HepG2 (cell line): ENCODE measurements around the gene PPP1R1A. TPM values are rescaled to one million over a fixed set of nuclear protein-coding genes. Genes with fewer than 3 reads are reported as not detected.

Experiments used
- ATAC-seq: fragments of 200-7000 bp; cut with Tn5 transposase; 3 replicates; pipeline ENCODE4 v1.9.1; 2020; ENCODE audit warnings: mild to moderate bottlenecking, moderate library complexity
- BruUV-seq: library from RNA; stranded (reverse); fragments of 400-500 nt; replicated peaks from 2 replicates; lab custom pipeline; 2021; lab: Mats Ljungman, UMichigan
- CTCF ChIA-PET: fragments of 300-600 bp; formaldehyde crosslinking; extraction: SDS; loops from one replicate; lab custom pipeline; 2021; ENCODE audit warnings: low total read pairs, inconsistent platforms, low intra/inter-chr PET ratio; lab: Yijun Ruan, JAX
- POLR2A ChIA-PET: fragments of 350-600 bp; sonication (Branson Sonifier 250); formaldehyde crosslinking; loops from one replicate; lab custom pipeline; 2020; ENCODE audit warnings: antibody characterized with exemption, inconsistent platforms; lab: Yijun Ruan, JAX
- DNase-seq: peaks from one replicate; pipeline ENCODE4 v3.0.0-alpha.2; 2015; ENCODE audit warnings: low spot score
- FAIRE-seq: peaks from 3 replicates; lab custom pipeline; 2011; peaks lifted over from hg19 to GRCh38; lab: Jason Lieb, UNC
- H2AFZ ChIP-seq: one replicate; pipeline ENCODE4 v1.6.1; 2011; ENCODE audit warnings: low read length, inconsistent platforms
- H3K27ac ChIP-seq: fragments of 300-600 bp; 3 replicates; pipeline ENCODE4 v1.8.0; 2011; ENCODE audit warnings: mixed run types, mild to moderate bottlenecking, mixed read lengths, low read length, inconsistent platforms; ENCODE audit not compliant: insufficient read depth; ENCODE audit errors: extremely low read length
- H3K27me3 ChIP-seq, 2 experiments: fragments of 200-600 bp in 1 of 2; 2 replicates in 1 of 2; 3 replicates in 1 of 2; pipeline versions ENCODE4 v1.6.0 to v1.8.0; 2011; ENCODE audit warnings: low read length in 2 of 2, mild to moderate bottlenecking in 2 of 2, moderate library complexity in 2 of 2, inconsistent platforms in 1 of 2; ENCODE audit not compliant: insufficient read depth in 2 of 2, control insufficient read depth in 1 of 2
- H3K36me3 ChIP-seq, 2 experiments: fragments of 200-600 bp in 1 of 2; replicated peaks in 1 of 2; 2 replicates in 1 of 2; 3 replicates in 1 of 2; pipeline versions ENCODE4 v1.5.1 to v1.8.0; 2011; ENCODE audit warnings: low read length in 2 of 2, inconsistent platforms in 1 of 2; ENCODE audit not compliant: insufficient read depth in 2 of 2, control insufficient read depth in 1 of 2
- H3K4me1 ChIP-seq: 2 replicates; pipeline ENCODE4 v1.5.1; 2012; ENCODE audit warnings: low read length, inconsistent platforms; ENCODE audit not compliant: insufficient read depth
- H3K4me2 ChIP-seq: 2 replicates; pipeline ENCODE4 v1.6.0; 2011; ENCODE audit warnings: low read depth, low read length, inconsistent platforms
- H3K4me3 ChIP-seq, 3 experiments: fragments of 200-600 bp in 1 of 3; sonication (generic), shearing (Covaris generic) in 1 of 3; replicated peaks in 1 of 3; 2 replicates each; pipeline ENCODE4 v1.5.1; 2011 to 2016; ENCODE audit warnings: low read length in 3 of 3, inconsistent platforms in 2 of 3, low read depth in 2 of 3, mild to moderate bottlenecking in 2 of 3, control low read depth in 1 of 3, mixed read lengths in 1 of 3; ENCODE audit not compliant: insufficient read depth in 1 of 3
- H3K79me2 ChIP-seq: one replicate; pipeline ENCODE4 v1.6.1; 2011; ENCODE audit warnings: low read length, inconsistent platforms; ENCODE audit not compliant: insufficient read depth
- H3K9ac ChIP-seq: 2 replicates; pipeline ENCODE4 v1.6.0; 2011; ENCODE audit warnings: mild to moderate bottlenecking, low read depth, low read length, inconsistent platforms; ENCODE audit not compliant: insufficient read depth
- H3K9me3 ChIP-seq: 2 replicates; pipeline ENCODE4 v1.5.1; 2012; ENCODE audit warnings: mild to moderate bottlenecking, low read length
- H4K20me1 ChIP-seq: 2 replicates; pipeline ENCODE4 v1.6.0; 2011; ENCODE audit warnings: inconsistent platforms, mild to moderate bottlenecking, low read length, moderate library complexity; ENCODE audit not compliant: insufficient read depth
- ATAD3A ChIP-seq: sonication (generic); formaldehyde crosslinking; IDR thresholded peaks from 2 replicates; pipeline ENCODE4 v1.4.0; 2020; ENCODE audit warnings: missing genetic modification reagents
- GFI1 ChIP-seq: sonication (generic); formaldehyde crosslinking; IDR thresholded peaks from 2 replicates; pipeline ENCODE4 v1.5.0; 2020; ENCODE audit warnings: missing genetic modification reagents, mild to moderate bottlenecking, borderline replicate concordance
- NPAS2 ChIP-seq: sonication (generic); formaldehyde crosslinking; IDR thresholded peaks from 2 replicates; pipeline ENCODE4 v1.8.0; 2022; ENCODE audit warnings: mild to moderate bottlenecking, missing genetic modification reagents, borderline replicate concordance
- SPEN ChIP-seq: sonication (generic); formaldehyde crosslinking; IDR thresholded peaks from 2 replicates; pipeline ENCODE4 v1.5.1; 2020; ENCODE audit warnings: low read depth, mild to moderate bottlenecking, missing genetic modification reagents
- TBL1XR1 ChIP-seq: fragments of 150-350 bp; IDR thresholded peaks from 2 replicates; pipeline ENCODE4 v1.6.1; 2014; ENCODE audit warnings: borderline replicate concordance, low read length; ENCODE audit not compliant: partially characterized antibody
- TERF1 ChIP-seq: sonication (generic); formaldehyde crosslinking; IDR thresholded peaks from 2 replicates; pipeline ENCODE4 v1.8.0; 2022; ENCODE audit warnings: mild to moderate bottlenecking, missing genetic modification reagents, moderate library complexity
- ZBTB49 ChIP-seq: sonication (generic); formaldehyde crosslinking; IDR thresholded peaks from 2 replicates; pipeline ENCODE4 v1.4.0; 2020; ENCODE audit warnings: missing genetic modification reagents, borderline replicate concordance
- ZMYM2 ChIP-seq: sonication (generic); formaldehyde crosslinking; IDR thresholded peaks from 2 replicates; pipeline ENCODE4 v1.8.0; 2022; ENCODE audit warnings: mild to moderate bottlenecking, missing genetic modification reagents
- ZNF292 ChIP-seq: sonication (generic); formaldehyde crosslinking; IDR thresholded peaks from 2 replicates; pipeline ENCODE4 v1.8.1; 2022; ENCODE audit warnings: mild to moderate bottlenecking, low read depth, missing genetic modification reagents, borderline replicate concordance
- ZNF792 ChIP-seq: IDR thresholded peaks from 2 replicates; pipeline ENCODE4 v1.6.1; 2016
- ZNF850 ChIP-seq: sonication (generic); formaldehyde crosslinking; conservative IDR thresholded peaks from 2 replicates; pipeline ENCODE4 v1.9.0; 2021; ENCODE audit warnings: mild to moderate bottlenecking, missing genetic modification reagents
- WGBS: methylation state at CpG from one replicate; pipeline ENCODE4 v1.1.6; 2017; ENCODE audit warnings: low lambda C conversion rate; 5-methylcytosine and 5-hydroxymethylcytosine counted together
- in situ Hi-C: cut with HindIII; loops from 2 replicates; pipeline ENCODE4 v1.10.0; 2017; ENCODE audit warnings: low pct_unique_long_range_greater_than_20kb; ENCODE audit not compliant: extremely low pct_ligation_motif_present
- intact Hi-C: fragments of 100-400 bp; cut with micrococcal nuclease; formaldehyde crosslinking; loops from one replicate; pipeline ENCODE4 v1.10.0; 2022; ENCODE audit not compliant: unreplicated experiment
- polyA plus RNA-seq, 8 experiments: library from polyadenylated mRNA; depleted of rRNA in 3 of 8; stranded (reverse) in 7 of 8; unstranded in 1 of 8; fragments of >200 nt; fragmentation: Illumina TruSeq in 4 of 8; extraction: Trizol in 4 of 8; gene quantifications; 2 replicates each; pipeline versions ENCODE4 v1.2.1 to v1.2.3, GENCODE V29; 2011 to 2016; ENCODE audit warnings: low read depth in 4 of 8, missing spikeins in 1 of 8, mixed read lengths in 1 of 8; ENCODE audit not compliant: insufficient read depth in 1 of 8
- total RNA-seq, 5 experiments: library from RNA; depleted of rRNA; stranded (reverse); fragments of >200 nt; fragmentation: Illumina TruSeq; extraction: Trizol; gene quantifications; 2 replicates each; pipeline ENCODE4 v1.2.3, GENCODE V29; 2016; ENCODE audit warnings: low read depth in 1 of 5
- TF ChIP-seq, protein P1 (sequence below): sonication (generic); formaldehyde crosslinking; IDR thresholded peaks from 2 replicates; pipeline ENCODE4 v1.8.1; 2022; ENCODE audit warnings: mild to moderate bottlenecking, missing genetic modification reagents
- TF ChIP-seq, protein P2 (sequence below): sonication (generic); formaldehyde crosslinking; IDR thresholded peaks from 2 replicates; pipeline ENCODE4 v1.4.0; 2020; ENCODE audit warnings: missing genetic modification reagents, borderline replicate concordance

PPP1R1A gene
- total and polyA plus RNA-seq, 2 of the 13 experiments (the other 11 are each of a cell fraction or from before 2014, with no cell fraction given), result 0.20 TPM; not detected in 1

GRCh38 chr12:54529581-54529980 is 58.9 kb downstream of the PPP1R1A start:
- intact Hi-C loops, result no loop called here
- Histone ChIP-seq H3K79me2 (no peaks in the 10 kb centered on the region), H3K4me1 (no peaks in the 10 kb centered on the region), H3K36me3 (no peaks in the 10 kb centered on the region), H3K27me3 (peaks cover 0 to 29% of the 10 kb centered on the region in 2 experiments; a peak in 4 of 5 replicates), H3K9me3 (no peaks in the 10 kb centered on the region), H3K4me3 (no peak overlapping the region), H4K20me1 (no peaks in the 10 kb centered on the region), H3K9ac (no peak overlapping the region), H3K27ac (no peak overlapping the region), H3K4me2 (no peak overlapping the region), H2AFZ (no peak overlapping the region)
- ChIA-PET CTCF (no interaction called here), POLR2A (no interaction called here)
- BruUV-seq, result no TSS peak
- ATAC-seq (no peak), DNase-seq (no peak), FAIRE-seq (no peak)
- in situ Hi-C loops, result no loop called here
- no peak for TF ChIP-seq GFI1
- TF ChIP-seq, protein P1, sequence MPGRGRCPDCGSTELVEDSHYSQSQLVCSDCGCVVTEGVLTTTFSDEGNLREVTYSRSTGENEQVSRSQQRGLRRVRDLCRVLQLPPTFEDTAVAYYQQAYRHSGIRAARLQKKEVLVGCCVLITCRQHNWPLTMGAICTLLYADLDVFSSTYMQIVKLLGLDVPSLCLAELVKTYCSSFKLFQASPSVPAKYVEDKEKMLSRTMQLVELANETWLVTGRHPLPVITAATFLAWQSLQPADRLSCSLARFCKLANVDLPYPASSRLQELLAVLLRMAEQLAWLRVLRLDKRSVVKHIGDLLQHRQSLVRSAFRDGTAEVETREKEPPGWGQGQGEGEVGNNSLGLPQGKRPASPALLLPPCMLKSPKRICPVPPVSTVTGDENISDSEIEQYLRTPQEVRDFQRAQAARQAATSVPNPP, result no peak
- no peak for TF ChIP-seq TERF1 (CRISPR knock-in tag)
- TF ChIP-seq SPEN (CRISPR knock-in tag), result no peak
- no peak for TF ChIP-seq ZMYM2
- TF ChIP-seq, protein P2, sequence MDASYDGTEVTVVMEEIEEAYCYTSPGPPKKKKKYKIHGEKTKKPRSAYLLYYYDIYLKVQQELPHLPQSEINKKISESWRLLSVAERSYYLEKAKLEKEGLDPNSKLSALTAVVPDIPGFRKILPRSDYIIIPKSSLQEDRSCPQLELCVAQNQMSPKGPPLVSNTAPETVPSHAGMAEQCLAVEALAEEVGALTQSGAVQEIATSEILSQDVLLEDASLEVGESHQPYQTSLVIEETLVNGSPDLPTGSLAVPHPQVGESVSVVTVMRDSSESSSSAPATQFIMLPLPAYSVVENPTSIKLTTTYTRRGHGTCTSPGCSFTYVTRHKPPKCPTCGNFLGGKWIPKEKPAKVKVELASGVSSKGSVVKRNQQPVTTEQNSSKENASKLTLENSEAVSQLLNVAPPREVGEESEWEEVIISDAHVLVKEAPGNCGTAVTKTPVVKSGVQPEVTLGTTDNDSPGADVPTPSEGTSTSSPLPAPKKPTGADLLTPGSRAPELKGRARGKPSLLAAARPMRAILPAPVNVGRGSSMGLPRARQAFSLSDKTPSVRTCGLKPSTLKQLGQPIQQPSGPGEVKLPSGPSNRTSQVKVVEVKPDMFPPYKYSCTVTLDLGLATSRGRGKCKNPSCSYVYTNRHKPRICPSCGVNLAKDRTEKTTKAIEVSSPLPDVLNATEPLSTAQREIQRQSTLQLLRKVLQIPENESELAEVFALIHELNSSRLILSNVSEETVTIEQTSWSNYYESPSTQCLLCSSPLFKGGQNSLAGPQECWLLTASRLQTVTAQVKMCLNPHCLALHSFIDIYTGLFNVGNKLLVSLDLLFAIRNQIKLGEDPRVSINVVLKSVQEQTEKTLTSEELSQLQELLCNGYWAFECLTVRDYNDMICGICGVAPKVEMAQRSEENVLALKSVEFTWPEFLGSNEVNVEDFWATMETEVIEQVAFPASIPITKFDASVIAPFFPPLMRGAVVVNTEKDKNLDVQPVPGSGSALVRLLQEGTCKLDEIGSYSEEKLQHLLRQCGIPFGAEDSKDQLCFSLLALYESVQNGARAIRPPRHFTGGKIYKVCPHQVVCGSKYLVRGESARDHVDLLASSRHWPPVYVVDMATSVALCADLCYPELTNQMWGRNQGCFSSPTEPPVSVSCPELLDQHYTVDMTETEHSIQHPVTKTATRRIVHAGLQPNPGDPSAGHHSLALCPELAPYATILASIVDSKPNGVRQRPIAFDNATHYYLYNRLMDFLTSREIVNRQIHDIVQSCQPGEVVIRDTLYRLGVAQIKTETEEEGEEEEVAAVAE (CRISPR knock-in tag), result no peak
- TF ChIP-seq ZBTB49, result no peak
- no peak for TF ChIP-seq ZNF850
- TF ChIP-seq ATAD3A, result no peak
- TF ChIP-seq NPAS2 (CRISPR knock-in tag), result no peak
- no peak for TF ChIP-seq ZNF792
- no peak for TF ChIP-seq ZNF292 (CRISPR knock-in tag)
- TF ChIP-seq TBL1XR1, result no peak
- WGBS, result 16% methylated on average over 4 of the region's 4 CpGs
